Smooth muscle cell (in vitro differentiated cells): ENCODE data around the gene KLF15. TPM values are rescaled to one million over a fixed set of nuclear protein-coding genes. Genes with fewer than 3 reads are reported as not detected.

Source experiments
- DNase-seq: peaks from one replicate; lab custom pipeline; 2025; ENCODE audit not compliant: unreplicated experiment; lab: John Stamatoyannopoulos, UW
- H2AFZ ChIP-seq: fragments of 200-600 bp; sonication (generic); 2 replicates; pipeline ENCODE4 v1.6.0; 2016; ENCODE audit warnings: antibody characterized with exemption, low read depth, mild to moderate bottlenecking
- H3F3A ChIP-seq: fragments of 200-600 bp; sonication (generic); 2 replicates; pipeline ENCODE4 v1.6.0; 2017; ENCODE audit warnings: antibody characterized with exemption, low read depth
- H3K27ac ChIP-seq: fragments of 200-600 bp; sonication (generic); 2 replicates; pipeline ENCODE4 v1.5.1; 2016; ENCODE audit warnings: low read depth, mild to moderate bottlenecking
- H3K27me3 ChIP-seq: fragments of 200-600 bp; sonication (generic); 2 replicates; pipeline ENCODE4 v1.6.1; 2016; ENCODE audit warnings: low read depth, mild to moderate bottlenecking
- H3K36me3 ChIP-seq: fragments of 200-600 bp; sonication (generic); 2 replicates; pipeline ENCODE4 v1.5.1; 2016; ENCODE audit warnings: low read depth
- H3K4me1 ChIP-seq: fragments of 200-600 bp; sonication (generic); 2 replicates; pipeline ENCODE4 v1.5.1; 2016; ENCODE audit warnings: low read depth
- H3K4me2 ChIP-seq: fragments of 200-600 bp; sonication (generic); 2 replicates; pipeline ENCODE4 v1.6.0; 2016; ENCODE audit warnings: mild to moderate bottlenecking
- H3K4me3 ChIP-seq: fragments of 200-600 bp; sonication (generic); 2 replicates; pipeline ENCODE4 v1.5.1; 2016; ENCODE audit warnings: mild to moderate bottlenecking
- H3K79me2 ChIP-seq: fragments of 200-600 bp; sonication (generic); 2 replicates; pipeline ENCODE4 v1.6.0; 2016; ENCODE audit warnings: low read depth, mild to moderate bottlenecking
- H3K9ac ChIP-seq: fragments of 200-600 bp; sonication (generic); 2 replicates; pipeline ENCODE4 v1.6.0; 2016; ENCODE audit warnings: low read depth
- H3K9me3 ChIP-seq: fragments of 200-600 bp; sonication (generic); replicated peaks from 2 replicates; pipeline ENCODE4 v1.5.1; 2016; ENCODE audit warnings: low read depth
- H4K20me1 ChIP-seq: fragments of 200-600 bp; sonication (generic); 2 replicates; pipeline ENCODE4 v1.6.0; 2016; ENCODE audit warnings: low read depth
- WGBS: methylation state at CpG from one replicate; pipeline ENCODE4 v1.1.7; 2016; ENCODE audit warnings: low lambda C conversion rate; 5-methylcytosine and 5-hydroxymethylcytosine counted together
- polyA plus RNA-seq: library from polyadenylated mRNA; unstranded; fragments of >200 nt; fragmentation: Nextera tagmentation; extraction: Ambion mirVana; gene quantifications from 2 replicates; pipeline ENCODE4 v1.2.1, GENCODE V29; 2016
- total RNA-seq: library from RNA; depleted of rRNA; stranded (reverse); fragments of >200 nt; gene quantifications from 2 replicates; pipeline ENCODE4 v1.2.3, GENCODE V29; 2014
- TF ChIP-seq, protein P1 (sequence below): fragments of 200-600 bp; sonication (generic); IDR thresholded peaks from 2 replicates; pipeline ENCODE4 v1.5.1; 2017; ENCODE audit warnings: borderline replicate concordance, mild to moderate bottlenecking, antibody characterized with exemption; ENCODE audit not compliant: insufficient read depth, poor library complexity, severe bottlenecking

The KLF15 gene
- total and polyA plus RNA-seq, 2 experiments from 2014 or later, result not detected

- TF ChIP-seq, protein P1, sequence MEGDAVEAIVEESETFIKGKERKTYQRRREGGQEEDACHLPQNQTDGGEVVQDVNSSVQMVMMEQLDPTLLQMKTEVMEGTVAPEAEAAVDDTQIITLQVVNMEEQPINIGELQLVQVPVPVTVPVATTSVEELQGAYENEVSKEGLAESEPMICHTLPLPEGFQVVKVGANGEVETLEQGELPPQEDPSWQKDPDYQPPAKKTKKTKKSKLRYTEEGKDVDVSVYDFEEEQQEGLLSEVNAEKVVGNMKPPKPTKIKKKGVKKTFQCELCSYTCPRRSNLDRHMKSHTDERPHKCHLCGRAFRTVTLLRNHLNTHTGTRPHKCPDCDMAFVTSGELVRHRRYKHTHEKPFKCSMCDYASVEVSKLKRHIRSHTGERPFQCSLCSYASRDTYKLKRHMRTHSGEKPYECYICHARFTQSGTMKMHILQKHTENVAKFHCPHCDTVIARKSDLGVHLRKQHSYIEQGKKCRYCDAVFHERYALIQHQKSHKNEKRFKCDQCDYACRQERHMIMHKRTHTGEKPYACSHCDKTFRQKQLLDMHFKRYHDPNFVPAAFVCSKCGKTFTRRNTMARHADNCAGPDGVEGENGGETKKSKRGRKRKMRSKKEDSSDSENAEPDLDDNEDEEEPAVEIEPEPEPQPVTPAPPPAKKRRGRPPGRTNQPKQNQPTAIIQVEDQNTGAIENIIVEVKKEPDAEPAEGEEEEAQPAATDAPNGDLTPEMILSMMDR, result no peak
- no peak overlapping the region for H3K9ac ChIP-seq
- 94% methylated on average over 12 of the region's 12 CpGs for WGBS
Observed at GRCh38 chr3:126372413-126373145, 15.4 kb upstream of the KLF15 start.

GRCh38 chr3:126371096-126371705, 14.0 kb upstream of the KLF15 start:
- Histone ChIP-seq H3K27me3 (no peaks in the 10 kb centered on the region), H3K9me3 (no peaks in the 10 kb centered on the region), H3K4me3 (no peak overlapping the region), H3K27ac (no peak overlapping the region), H3K4me2 (no peak overlapping the region), H3K36me3 (no peaks in the 10 kb centered on the region), H3K9ac (no peak overlapping the region), H4K20me1 (no peaks in the 10 kb centered on the region), H3K4me1 (no peaks in the 10 kb centered on the region), H2AFZ (no peak overlapping the region), H3K79me2 (no peaks in the 10 kb centered on the region), H3F3A (no peaks in the 10 kb centered on the region)
- 90% methylated on average over 22 of the region's 22 CpGs for WGBS
- TF ChIP-seq, protein P1, result no peak
- DNase-seq, result no peak

More at GRCh38 chr3:126372413-126373145, 15.4 kb upstream of the KLF15 start:
- no peaks in the 10 kb centered on the region for H3F3A ChIP-seq
- no peaks in the 10 kb centered on the region for H3K27me3 ChIP-seq
- H3K36me3 ChIP-seq, result no peaks in the 10 kb centered on the region
- H3K4me1 ChIP-seq, result no peaks in the 10 kb centered on the region
- no peak overlapping the region for H3K27ac ChIP-seq
- no peaks in the 10 kb centered on the region for H3K79me2 ChIP-seq
- H3K4me3 ChIP-seq, result no peak overlapping the region
- H3K9me3 ChIP-seq, result no peaks in the 10 kb centered on the region
- H3K4me2 ChIP-seq, result no peak overlapping the region
- no peak for DNase-seq
- H2AFZ ChIP-seq, result no peak overlapping the region
- H4K20me1 ChIP-seq, result no peaks in the 10 kb centered on the region

DNA sequence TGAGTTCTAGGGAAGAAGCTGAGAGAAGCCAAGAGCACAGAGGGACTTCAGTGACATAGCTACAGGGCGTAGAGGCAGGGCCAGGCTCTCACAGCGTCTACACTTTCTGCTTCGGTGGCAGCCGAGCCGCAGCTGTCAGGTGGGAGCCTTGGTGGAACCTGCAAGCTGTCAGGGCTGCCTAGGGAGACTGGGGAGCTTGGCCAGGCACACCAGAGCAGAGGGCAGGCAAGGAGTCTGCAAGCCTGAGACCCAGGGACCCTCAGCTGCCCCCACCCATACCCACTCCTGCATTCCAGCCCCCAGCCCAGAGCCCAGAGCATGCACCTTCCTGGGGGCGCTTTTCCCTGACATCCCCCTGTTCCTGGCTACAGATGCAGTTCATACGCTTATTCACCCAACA, 13.4 kb upstream of the KLF15 start:
- Histone ChIP-seq H3K27ac (no peak overlapping the region), H3K4me2 (no peak overlapping the region), H3K36me3 (no peaks in the 10 kb centered on the region), H3K9me3 (no peaks in the 10 kb centered on the region), H3K4me1 (no peaks in the 10 kb centered on the region), H3K79me2 (no peaks in the 10 kb centered on the region), H4K20me1 (no peaks in the 10 kb centered on the region), H3K9ac (no peak overlapping the region), H2AFZ (no peak overlapping the region), H3K27me3 (no peaks in the 10 kb centered on the region), H3K4me3 (no peak overlapping the region), H3F3A (no peaks in the 10 kb centered on the region)
- DNase-seq, result no peak
- 92% methylated on average over 7 of the region's 7 CpGs for WGBS
- TF ChIP-seq, protein P1, result no peak
